H9 (cell line): ENCODE results near the gene ARIH1. TPM values are rescaled to one million over a fixed set of nuclear protein-coding genes. Genes with fewer than 3 reads are reported as not detected.

Experiments
- DNase-seq: peaks from one replicate; pipeline ENCODE4 v3.0.0-alpha.2; 2017
- H2AFZ ChIP-seq: one replicate; pipeline ENCODE4 v1.6.1; 2013; ENCODE audit warnings: mild to moderate bottlenecking, low read length, control low read depth, moderate library complexity
- H2AK5ac ChIP-seq: 2 replicates; pipeline ENCODE4 v1.6.1; 2013; ENCODE audit warnings: low read length, control low read depth, mixed read lengths; ENCODE audit not compliant: insufficient read length
- H2BK120ac ChIP-seq: one replicate; pipeline ENCODE4 v1.6.1; 2013; ENCODE audit warnings: low read depth, mild to moderate bottlenecking, low read length, control low read depth, inconsistent platforms; ENCODE audit not compliant: poor library complexity, severe bottlenecking
- H2BK12ac ChIP-seq: 2 replicates; pipeline ENCODE4 v1.6.1; 2013; ENCODE audit warnings: low read length, control low read depth, mixed read lengths, low read depth; ENCODE audit not compliant: insufficient read length
- H2BK15ac ChIP-seq: 2 replicates; pipeline ENCODE4 v1.6.1; 2013; ENCODE audit warnings: low read depth, low read length, control low read depth
- H2BK20ac ChIP-seq: one replicate; pipeline ENCODE4 v1.6.1; 2013; ENCODE audit warnings: low read depth, mild to moderate bottlenecking, low read length, control low read depth, inconsistent platforms; ENCODE audit not compliant: poor library complexity, severe bottlenecking
- H2BK5ac ChIP-seq: 2 replicates; pipeline ENCODE4 v1.6.1; 2013; ENCODE audit warnings: low read length, control low read depth, mixed read lengths; ENCODE audit not compliant: insufficient read length
- H3K14ac ChIP-seq: 2 replicates; pipeline ENCODE4 v1.6.1; 2013; ENCODE audit warnings: low read length, control low read depth; ENCODE audit not compliant: insufficient read depth
- H3K18ac ChIP-seq: 2 replicates; pipeline ENCODE4 v1.6.1; 2013; ENCODE audit warnings: low read depth, mild to moderate bottlenecking, mixed read lengths, low read length, control low read depth; ENCODE audit not compliant: insufficient read length
- H3K23ac ChIP-seq: 2 replicates; pipeline ENCODE4 v1.6.1; 2013; ENCODE audit warnings: low read length, control low read depth, mixed read lengths, low read depth; ENCODE audit not compliant: insufficient read length
- H3K23me2 ChIP-seq: 2 replicates; pipeline ENCODE4 v1.6.1; 2013; ENCODE audit warnings: low read depth, mild to moderate bottlenecking, mixed read lengths, low read length, control low read depth; ENCODE audit not compliant: insufficient read length, poor library complexity, severe bottlenecking
- H3K27ac ChIP-seq: 2 replicates; pipeline ENCODE4 v1.5.1; 2013; ENCODE audit warnings: low read length, control low read depth, mixed read lengths, low read depth; ENCODE audit not compliant: insufficient read length
- H3K27me3 ChIP-seq: 2 replicates; pipeline ENCODE4 v1.6.1; 2013; ENCODE audit warnings: low read length, control low read depth, inconsistent platforms; ENCODE audit not compliant: insufficient read depth
- H3K4ac ChIP-seq: 2 replicates; pipeline ENCODE4 v1.6.1; 2013; ENCODE audit warnings: low read depth, mild to moderate bottlenecking, control low read depth, inconsistent platforms, low read length, moderate library complexity
- H3K4me1 ChIP-seq: 2 replicates; pipeline ENCODE4 v1.6.1; 2013; ENCODE audit warnings: low read length, control low read depth, inconsistent platforms; ENCODE audit not compliant: insufficient read depth
- H3K4me2 ChIP-seq: 2 replicates; pipeline ENCODE4 v1.6.1; 2013; ENCODE audit warnings: low read length, control low read depth, mixed read lengths; ENCODE audit not compliant: insufficient read length, insufficient read depth
- H3K56ac ChIP-seq: 2 replicates; pipeline ENCODE4 v1.6.1; 2013; ENCODE audit warnings: low read depth, mild to moderate bottlenecking, mixed read lengths, low read length, control low read depth; ENCODE audit not compliant: insufficient read length
- H3K79me1 ChIP-seq: 2 replicates; pipeline ENCODE4 v1.6.1; 2013; ENCODE audit warnings: low read depth, mild to moderate bottlenecking, moderate library complexity, low read length, control low read depth, inconsistent platforms; ENCODE audit not compliant: insufficient read depth, poor library complexity, severe bottlenecking
- H3K79me2 ChIP-seq: 2 replicates; pipeline ENCODE4 v1.6.1; 2013; ENCODE audit warnings: low read length, control low read depth, inconsistent platforms; ENCODE audit not compliant: insufficient read depth
- H3K9ac ChIP-seq: 2 replicates; pipeline ENCODE4 v1.6.1; 2013; ENCODE audit warnings: low read length, control low read depth, mixed read lengths; ENCODE audit not compliant: insufficient read length; ENCODE audit errors: extremely low read depth
- H3K9me3 ChIP-seq: one replicate; pipeline ENCODE4 v1.6.1; 2013; ENCODE audit warnings: low read depth, low read length, inconsistent platforms; ENCODE audit not compliant: control insufficient read depth
- H3T11ph ChIP-seq: one replicate; pipeline ENCODE4 v1.6.1; 2013; ENCODE audit warnings: mild to moderate bottlenecking, low read length, control low read depth, inconsistent platforms
- H4K20me1 ChIP-seq: one replicate; pipeline ENCODE4 v1.6.1; 2013; ENCODE audit not compliant: control insufficient read depth, insufficient read length, insufficient read depth
- H4K5ac ChIP-seq: 2 replicates; pipeline ENCODE4 v1.6.1; 2013; ENCODE audit warnings: low read depth, mild to moderate bottlenecking, mixed read lengths, low read length, control low read depth; ENCODE audit not compliant: insufficient read length
- H4K8ac ChIP-seq: replicated peaks from 2 replicates; pipeline ENCODE4 v1.6.1; 2013; ENCODE audit warnings: low read length, control low read depth, mixed read lengths, low read depth; ENCODE audit not compliant: insufficient read length
- H4K91ac ChIP-seq: 2 replicates; pipeline ENCODE4 v1.6.1; 2013; ENCODE audit warnings: low read depth, mild to moderate bottlenecking, moderate library complexity, mixed read lengths, low read length, control low read depth; ENCODE audit not compliant: insufficient read length
- H3K27ac Mint-ChIP-seq, 3 experiments: 2 replicates in 2 of 3; 3 replicates in 1 of 3; pipeline ENCODE4 v1.8.0; 2020 to 2021; ENCODE audit warnings: mixed read lengths in 3 of 3, mild to moderate bottlenecking in 1 of 3, moderate library complexity in 1 of 3
- H3K27me3 Mint-ChIP-seq: 2 replicates; pipeline ENCODE4 v1.8.0; 2021; ENCODE audit warnings: low read depth, mild to moderate bottlenecking, moderate library complexity, mixed read lengths
- H3K36me3 Mint-ChIP-seq, 3 experiments: 2 replicates in 2 of 3; 3 replicates in 1 of 3; pipeline ENCODE4 v1.8.0; 2020 to 2021; ENCODE audit warnings: low read depth in 3 of 3, mixed read lengths in 3 of 3; ENCODE audit not compliant: insufficient read depth in 1 of 3
- H3K4me1 Mint-ChIP-seq, 2 experiments: 2 replicates each; pipeline ENCODE4 v1.8.0; 2020; ENCODE audit warnings: mixed read lengths in 2 of 2
- H3K4me3 Mint-ChIP-seq, 2 experiments: 2 replicates in 1 of 2; 3 replicates in 1 of 2; pipeline ENCODE4 v1.8.0; 2020 to 2021; ENCODE audit warnings: mild to moderate bottlenecking in 2 of 2, mixed read lengths in 2 of 2, moderate library complexity in 1 of 2
- H3K9me3 Mint-ChIP-seq, 2 experiments: 2 replicates in 1 of 2; 3 replicates in 1 of 2; pipeline ENCODE4 v1.8.0; 2020; ENCODE audit warnings: mild to moderate bottlenecking in 2 of 2, mixed read lengths in 2 of 2, moderate library complexity in 1 of 2
- WGBS: extraction: QIAGEN DNeasy Blood & Tissue Kit; methylation state at CpG from one replicate; pipeline ENCODE4 v1.1.7; 2013; ENCODE audit warnings: missing lambda C conversion rate, low lambda C conversion rate, mixed read lengths; ENCODE audit not compliant: insufficient read length; ENCODE audit errors: extremely low coverage; 5-methylcytosine and 5-hydroxymethylcytosine counted together
- total RNA-seq: library from RNA; stranded (reverse); gene quantifications from 2 replicates; pipeline ENCODE4 v1.2.1, GENCODE V29; 2021
- TF ChIP-seq, protein P1 (sequence below): fragments of 200-600 bp; sonication (generic); conservative IDR thresholded peaks from 3 replicates; pipeline ENCODE4 v1.8.0; 2021; ENCODE audit warnings: antibody characterized with exemption, mild to moderate bottlenecking

Gene ARIH1
- total RNA-seq, 1 experiment from 2014 or later = 158 TPM

DNA sequence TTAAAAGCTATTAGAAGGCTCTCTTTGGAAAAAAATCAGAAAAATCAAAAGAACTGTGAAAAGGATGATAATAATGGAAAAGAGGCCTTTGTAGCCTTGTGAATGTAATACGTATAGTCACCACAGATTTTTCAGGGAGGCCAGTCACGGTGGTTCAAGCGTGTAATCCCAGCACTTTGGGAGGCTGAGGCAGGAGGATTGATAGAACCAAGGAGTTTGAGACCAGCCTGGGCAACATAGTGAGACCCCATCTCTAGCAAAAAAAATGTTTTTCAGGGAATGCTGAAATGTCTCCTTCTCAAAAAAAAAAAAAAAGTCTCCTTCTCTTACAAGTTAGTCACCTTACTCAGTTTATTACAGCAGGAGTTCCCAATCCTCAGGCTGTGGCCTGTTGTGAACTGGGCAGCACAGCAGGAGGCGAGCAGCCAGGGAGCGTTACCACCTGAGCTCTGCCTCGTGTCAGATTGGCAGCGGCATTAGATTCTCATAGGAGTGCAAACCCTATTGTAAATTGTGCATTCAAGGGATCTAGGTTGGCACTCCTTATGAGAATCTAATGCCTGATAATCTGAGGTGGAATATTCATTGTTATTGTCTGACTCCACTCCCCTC, 15.9 kb downstream of the ARIH1 start:
- no peak overlapping the region for H3K23ac ChIP-seq
- Mint-ChIP-seq H3K4me1 (peaks cover 8 to 15% of the 10 kb centered on the region in 2 experiments), H3K36me3 (peaks cover 0 to 7% (median 2%) of the 10 kb centered on the region in 3 experiments; a peak in 6 of 7 replicates), H3K27me3 (no peaks in the 10 kb centered on the region), H3K27ac (0 out of 7 replicates have a peak overlapping the region, but pooled peaks of 1 of the 3 experiments have one; percentile 11), H3K9me3 (no peaks in the 10 kb centered on the region), H3K4me3 (no peak overlapping the region)
- no peak overlapping the region for H2BK20ac ChIP-seq
- no peak overlapping the region for H4K8ac ChIP-seq
- no peak overlapping the region for H2BK12ac ChIP-seq
- no peak overlapping the region for H3K4ac ChIP-seq
- no peak overlapping the region for H3K56ac ChIP-seq
- no peak overlapping the region for H2BK15ac ChIP-seq
- no peak overlapping the region for H3T11ph ChIP-seq
- no peak overlapping the region for H3K18ac ChIP-seq
- no CpG with 5 or more reads among the region's 7 CpGs for WGBS
- H3K27me3 ChIP-seq = no peaks in the 10 kb centered on the region
- H2BK120ac ChIP-seq = no peak overlapping the region
- TF ChIP-seq, protein P1, sequence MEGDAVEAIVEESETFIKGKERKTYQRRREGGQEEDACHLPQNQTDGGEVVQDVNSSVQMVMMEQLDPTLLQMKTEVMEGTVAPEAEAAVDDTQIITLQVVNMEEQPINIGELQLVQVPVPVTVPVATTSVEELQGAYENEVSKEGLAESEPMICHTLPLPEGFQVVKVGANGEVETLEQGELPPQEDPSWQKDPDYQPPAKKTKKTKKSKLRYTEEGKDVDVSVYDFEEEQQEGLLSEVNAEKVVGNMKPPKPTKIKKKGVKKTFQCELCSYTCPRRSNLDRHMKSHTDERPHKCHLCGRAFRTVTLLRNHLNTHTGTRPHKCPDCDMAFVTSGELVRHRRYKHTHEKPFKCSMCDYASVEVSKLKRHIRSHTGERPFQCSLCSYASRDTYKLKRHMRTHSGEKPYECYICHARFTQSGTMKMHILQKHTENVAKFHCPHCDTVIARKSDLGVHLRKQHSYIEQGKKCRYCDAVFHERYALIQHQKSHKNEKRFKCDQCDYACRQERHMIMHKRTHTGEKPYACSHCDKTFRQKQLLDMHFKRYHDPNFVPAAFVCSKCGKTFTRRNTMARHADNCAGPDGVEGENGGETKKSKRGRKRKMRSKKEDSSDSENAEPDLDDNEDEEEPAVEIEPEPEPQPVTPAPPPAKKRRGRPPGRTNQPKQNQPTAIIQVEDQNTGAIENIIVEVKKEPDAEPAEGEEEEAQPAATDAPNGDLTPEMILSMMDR = no peak
- H3K4me2 ChIP-seq = no peak overlapping the region
- no peaks in the 10 kb centered on the region; the same call in 1 of the 2 replicates for H3K4me1 ChIP-seq
- H4K91ac ChIP-seq = no peak overlapping the region
- H2BK5ac ChIP-seq = no peak overlapping the region
- H3K9ac ChIP-seq = no peak overlapping the region
- no peaks in the 10 kb centered on the region for H4K20me1 ChIP-seq
- H3K79me2 ChIP-seq = peaks cover 56% of the 10 kb centered on the region; the same call in 1 of the 2 replicates
- no peak overlapping the region for H4K5ac ChIP-seq
- H2AFZ ChIP-seq = no peak overlapping the region
- no peak overlapping the region for H3K27ac ChIP-seq
- H3K23me2 ChIP-seq = no peaks in the 10 kb centered on the region
- H3K14ac ChIP-seq = no peak overlapping the region
- H3K79me1 ChIP-seq = no peaks in the 10 kb centered on the region
- H3K9me3 ChIP-seq = no peaks in the 10 kb centered on the region
- no peak overlapping the region for H2AK5ac ChIP-seq
- DNase-seq = no peak
